PC-3 (cell line): ENCODE data around the gene SLC15A3. TPM values are rescaled to one million over a fixed set of nuclear protein-coding genes. Genes with fewer than 3 reads are reported as not detected.
"Not testable (repeated sequence)": the region's sequence is repeated elsewhere in the genome, so short reads cannot be mapped to it uniquely, and the experiment has no call there.

Experiments used
- ATAC-seq: fragments of 200-7000 bp; cut with Tn5 transposase; 2 replicates; pipeline ENCODE4 v1.9.1; 2020; ENCODE audit warnings: mild to moderate bottlenecking, moderate library complexity
- BruUV-seq: library from RNA; stranded (reverse); fragments of 400-500 nt; replicated peaks from 2 replicates; lab custom pipeline; 2021; lab: Mats Ljungman, UMichigan
- CTCF ChIA-PET: fragments of 300-600 bp; sonication (Branson Sonifier 250); formaldehyde crosslinking; loops from one replicate; lab custom pipeline; 2022; ENCODE audit warnings: antibody characterized with exemption; lab: Charles Lee
- POLR2A ChIA-PET: fragments of 300-600 bp; sonication (Branson Sonifier 250); formaldehyde crosslinking; loops from one replicate; lab custom pipeline; 2022; ENCODE audit warnings: antibody characterized with exemption; ENCODE audit not compliant: unreplicated experiment; lab: Charles Lee
- DNase-seq: peaks from one replicate; pipeline ENCODE4 v3.0.0-alpha.2; 2015
- H2AFZ ChIP-seq: fragments of 300-600 bp; sonication (generic); 2 replicates; pipeline ENCODE4 v1.6.0; 2016; ENCODE audit warnings: antibody characterized with exemption, low read length
- H3F3A ChIP-seq: fragments of 300-600 bp; sonication (generic); one replicate; pipeline ENCODE4 v1.6.0; 2017; ENCODE audit warnings: antibody characterized with exemption, low read length, control low read depth, mild to moderate bottlenecking; ENCODE audit not compliant: unreplicated experiment
- H3K27ac ChIP-seq: fragments of 300-600 bp; sonication (generic); 2 replicates; pipeline ENCODE4 v1.5.1; 2016; ENCODE audit warnings: mild to moderate bottlenecking, low read length
- H3K27me3 ChIP-seq: fragments of 300-600 bp; sonication (generic); 2 replicates; pipeline ENCODE4 v1.6.1; 2016; ENCODE audit warnings: low read length, mixed read lengths
- H3K36me3 ChIP-seq: fragments of 300-600 bp; sonication (generic); 2 replicates; pipeline ENCODE4 v1.6.1; 2016; ENCODE audit warnings: low read depth, mixed run types, low read length, mixed read lengths
- H3K4me1 ChIP-seq: fragments of 300-600 bp; sonication (generic); 2 replicates; pipeline ENCODE4 v1.5.1; 2016; ENCODE audit warnings: low read length; ENCODE audit not compliant: insufficient read depth
- H3K4me2 ChIP-seq: fragments of 300-600 bp; sonication (generic); 2 replicates; pipeline ENCODE4 v1.6.0; 2016; ENCODE audit warnings: low read length
- H3K4me3 ChIP-seq: fragments of 300-600 bp; sonication (generic); 2 replicates; pipeline ENCODE4 v1.5.1; 2016; ENCODE audit warnings: mild to moderate bottlenecking, low read length, mixed read lengths
- H3K79me2 ChIP-seq: fragments of 300-600 bp; sonication (generic); 2 replicates; pipeline ENCODE4 v1.6.1; 2017; ENCODE audit warnings: low read length, mixed read lengths
- H3K9ac ChIP-seq: fragments of 300-600 bp; sonication (generic); 2 replicates; pipeline ENCODE4 v1.6.0; 2016; ENCODE audit warnings: mild to moderate bottlenecking, low read length
- H3K9me2 ChIP-seq: fragments of 300-600 bp; sonication (generic); replicated peaks from 2 replicates; pipeline ENCODE4 v1.6.1; 2016; ENCODE audit warnings: mixed run types, low read length, mixed read lengths
- H3K9me3 ChIP-seq: fragments of 300-600 bp; sonication (generic); 2 replicates; pipeline ENCODE4 v1.6.1; 2016; ENCODE audit warnings: low read length, mixed read lengths
- H4K20me1 ChIP-seq: fragments of 300-600 bp; sonication (generic); 2 replicates; pipeline ENCODE4 v1.6.1; 2016; ENCODE audit warnings: low read length, mixed read lengths
- EZH2 ChIP-seq: fragments of 300-600 bp; sonication (generic); IDR thresholded peaks from one replicate; pipeline ENCODE4 v1.6.1; 2017; ENCODE audit warnings: antibody characterized with exemption, mild to moderate bottlenecking, low read length; ENCODE audit not compliant: unreplicated experiment
- EZH2phosphoT487 ChIP-seq: fragments of 300-600 bp; sonication (generic); IDR thresholded peaks from 2 replicates; pipeline ENCODE4 v1.6.1; 2018; ENCODE audit warnings: mild to moderate bottlenecking, antibody characterized with exemption, low read length, borderline replicate concordance
- intact Hi-C: fragments of 100-400 bp; cut with micrococcal nuclease; formaldehyde crosslinking; loops from 2 replicates; pipeline ENCODE4 v1.9.0; 2023
- total RNA-seq: library from RNA; depleted of rRNA; stranded (reverse); fragments of >200 nt; gene quantifications from 2 replicates; pipeline ENCODE4 v1.2.3, GENCODE V29; 2014
- TF ChIP-seq, protein P1 (sequence below): fragments of 300-600 bp; sonication (generic); conservative IDR thresholded peaks from 2 replicates; pipeline ENCODE4 v1.5.1; 2017; ENCODE audit warnings: antibody characterized with exemption, low read depth, mild to moderate bottlenecking, low read length

Gene SLC15A3
- total RNA-seq, 1 experiment from 2014 or later, result not detected

- no peaks in the 10 kb centered on the region; the same call in 1 of the 2 replicates for H3K36me3 ChIP-seq
- H3K4me2 ChIP-seq, result no peak overlapping the region
- peaks cover 7% of the 10 kb centered on the region for H3F3A ChIP-seq
- no peak for ATAC-seq
- intact Hi-C loops, result no loop called here
- H4K20me1 ChIP-seq, result no peaks in the 10 kb centered on the region
- ChIA-PET POLR2A (no interaction called here), CTCF (interaction anchor here (1.9 kb wide), 1 partner anchor 13 kb away, joined by 13 read pairs; no protein-coding TSS in a partner anchor)
- TF ChIP-seq EZH2phosphoT487, result no peak
- TF ChIP-seq, protein P1, sequence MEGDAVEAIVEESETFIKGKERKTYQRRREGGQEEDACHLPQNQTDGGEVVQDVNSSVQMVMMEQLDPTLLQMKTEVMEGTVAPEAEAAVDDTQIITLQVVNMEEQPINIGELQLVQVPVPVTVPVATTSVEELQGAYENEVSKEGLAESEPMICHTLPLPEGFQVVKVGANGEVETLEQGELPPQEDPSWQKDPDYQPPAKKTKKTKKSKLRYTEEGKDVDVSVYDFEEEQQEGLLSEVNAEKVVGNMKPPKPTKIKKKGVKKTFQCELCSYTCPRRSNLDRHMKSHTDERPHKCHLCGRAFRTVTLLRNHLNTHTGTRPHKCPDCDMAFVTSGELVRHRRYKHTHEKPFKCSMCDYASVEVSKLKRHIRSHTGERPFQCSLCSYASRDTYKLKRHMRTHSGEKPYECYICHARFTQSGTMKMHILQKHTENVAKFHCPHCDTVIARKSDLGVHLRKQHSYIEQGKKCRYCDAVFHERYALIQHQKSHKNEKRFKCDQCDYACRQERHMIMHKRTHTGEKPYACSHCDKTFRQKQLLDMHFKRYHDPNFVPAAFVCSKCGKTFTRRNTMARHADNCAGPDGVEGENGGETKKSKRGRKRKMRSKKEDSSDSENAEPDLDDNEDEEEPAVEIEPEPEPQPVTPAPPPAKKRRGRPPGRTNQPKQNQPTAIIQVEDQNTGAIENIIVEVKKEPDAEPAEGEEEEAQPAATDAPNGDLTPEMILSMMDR, result no peak
- no peak for TF ChIP-seq EZH2
- no peaks in the 10 kb centered on the region for H3K9me3 ChIP-seq
- no TSS peak for BruUV-seq
- no peaks in the 10 kb centered on the region for H3K9me2 ChIP-seq
- no peak overlapping the region for H3K9ac ChIP-seq
- H3K27ac ChIP-seq, result no peak overlapping the region
- no peak overlapping the region for H3K4me3 ChIP-seq
- H3K4me1 ChIP-seq, result peaks cover 23% of the 10 kb centered on the region
- peaks cover 34% of the 10 kb centered on the region for H3K79me2 ChIP-seq
- H2AFZ ChIP-seq, result no peak overlapping the region
- no peaks in the 10 kb centered on the region for H3K27me3 ChIP-seq
- DNase-seq, result no peak
These were observed 39.6 kb downstream of the SLC15A3 start for GRCh38 chr11:60912223-60912850.

DNA sequence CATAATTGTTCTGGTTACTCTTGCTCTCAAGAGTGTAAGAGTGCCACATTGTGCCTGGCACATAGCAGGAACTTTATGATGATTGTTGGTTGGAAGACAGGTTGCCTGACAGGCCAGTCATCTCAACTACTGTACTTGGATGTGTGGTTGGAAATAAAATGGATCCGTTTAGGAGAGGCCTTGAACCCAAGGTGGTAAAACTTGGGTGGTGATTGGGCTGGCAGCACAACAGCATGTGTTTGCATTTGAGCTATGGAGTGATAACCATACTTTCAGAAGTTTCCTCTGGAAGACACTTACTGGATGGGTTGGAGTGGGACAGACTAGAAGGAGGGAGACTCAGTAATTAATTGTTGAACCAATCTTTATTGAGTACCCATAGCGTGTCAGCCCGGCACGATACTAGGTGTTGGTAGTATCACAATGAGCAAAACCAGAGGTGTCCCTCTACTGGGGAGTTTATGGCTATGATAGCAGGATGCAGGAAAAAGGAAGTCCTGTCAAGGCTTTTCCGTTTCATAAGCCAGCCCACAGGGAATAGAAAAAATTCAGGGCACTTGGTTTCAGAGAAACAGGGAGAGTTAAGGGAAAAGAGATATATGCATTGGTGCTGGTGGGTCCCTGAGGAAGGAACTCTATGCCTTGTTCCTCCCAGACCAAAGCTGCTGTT is 41.1 kb downstream of the SLC15A3 start:
- H4K20me1 ChIP-seq, result no peaks in the 10 kb centered on the region
- BruUV-seq, result no TSS peak
- no peak for ATAC-seq
- intact Hi-C loops, result no loop called here
- H3K9me3 ChIP-seq, result no peaks in the 10 kb centered on the region
- H3K79me2 ChIP-seq, result peaks cover 24% of the 10 kb centered on the region
- no peak overlapping the region for H3K4me3 ChIP-seq
- H3K9me2 ChIP-seq, result no peaks in the 10 kb centered on the region
- no peak for DNase-seq
- no peak overlapping the region for H2AFZ ChIP-seq
- H3F3A ChIP-seq, result peaks cover 7% of the 10 kb centered on the region
- ChIA-PET POLR2A (interaction anchor here (0.7 kb wide), 1 partner anchor 79 kb away, joined by 3 read pairs; no protein-coding TSS in a partner anchor), CTCF (no interaction called here)
- TF ChIP-seq, protein P1, result no peak
- TF ChIP-seq EZH2phosphoT487, result no peak
- no peak for TF ChIP-seq EZH2
- H3K27me3 ChIP-seq, result no peaks in the 10 kb centered on the region
- H3K36me3 ChIP-seq, result no peaks in the 10 kb centered on the region
- no peak overlapping the region for H3K9ac ChIP-seq
- H3K4me1 ChIP-seq, result peaks cover 16% of the 10 kb centered on the region
- no peak overlapping the region for H3K4me2 ChIP-seq
- H3K27ac ChIP-seq, result no peak overlapping the region

DNA sequence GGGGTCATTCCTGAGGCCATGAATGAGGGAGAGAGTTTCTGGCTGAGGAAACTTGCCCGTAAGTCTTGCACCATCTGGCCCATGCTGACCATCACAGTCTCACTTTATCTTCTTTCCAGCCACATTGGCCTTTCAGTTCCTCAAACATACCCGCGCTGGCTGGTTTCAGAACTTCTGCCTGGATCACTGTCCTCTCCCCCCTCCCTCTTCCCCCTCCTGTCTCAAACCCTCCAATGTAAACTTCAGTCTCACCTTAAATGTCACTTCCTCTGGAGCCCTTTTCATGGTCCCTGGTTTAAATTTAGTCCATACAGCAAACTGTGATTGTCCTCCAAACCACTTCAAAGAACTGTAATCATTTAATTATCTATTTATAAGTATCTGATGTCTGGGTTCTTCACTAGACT is 41.7 kb downstream of the SLC15A3 start:
- no peak overlapping the region for H2AFZ ChIP-seq
- intact Hi-C loops, result no loop called here
- BruUV-seq, result no TSS peak
- peaks cover 14% of the 10 kb centered on the region for H3K4me1 ChIP-seq
- no peak overlapping the region for H3K9ac ChIP-seq
- ChIA-PET CTCF (no interaction called here), POLR2A (interaction anchor here (0.7 kb wide), 1 partner anchor 79 kb away, joined by 3 read pairs; no protein-coding TSS in a partner anchor)
- no peak for DNase-seq
- ATAC-seq, result no peak
- H3K4me3 ChIP-seq, result no peak overlapping the region
- H3K36me3 ChIP-seq, result no peaks in the 10 kb centered on the region
- H4K20me1 ChIP-seq, result peaks cover 3% of the 10 kb centered on the region
- H3K27ac ChIP-seq, result no peak overlapping the region
- TF ChIP-seq EZH2 (no peak), EZH2phosphoT487 (no peak)
- TF ChIP-seq, protein P1, result no peak
- H3K9me3 ChIP-seq, result no peaks in the 10 kb centered on the region
- H3K9me2 ChIP-seq, result no peaks in the 10 kb centered on the region
- peaks cover 7% of the 10 kb centered on the region for H3F3A ChIP-seq
- H3K79me2 ChIP-seq, result peaks cover 26% of the 10 kb centered on the region
- no peak overlapping the region for H3K4me2 ChIP-seq
- H3K27me3 ChIP-seq, result no peaks in the 10 kb centered on the region

DNA sequence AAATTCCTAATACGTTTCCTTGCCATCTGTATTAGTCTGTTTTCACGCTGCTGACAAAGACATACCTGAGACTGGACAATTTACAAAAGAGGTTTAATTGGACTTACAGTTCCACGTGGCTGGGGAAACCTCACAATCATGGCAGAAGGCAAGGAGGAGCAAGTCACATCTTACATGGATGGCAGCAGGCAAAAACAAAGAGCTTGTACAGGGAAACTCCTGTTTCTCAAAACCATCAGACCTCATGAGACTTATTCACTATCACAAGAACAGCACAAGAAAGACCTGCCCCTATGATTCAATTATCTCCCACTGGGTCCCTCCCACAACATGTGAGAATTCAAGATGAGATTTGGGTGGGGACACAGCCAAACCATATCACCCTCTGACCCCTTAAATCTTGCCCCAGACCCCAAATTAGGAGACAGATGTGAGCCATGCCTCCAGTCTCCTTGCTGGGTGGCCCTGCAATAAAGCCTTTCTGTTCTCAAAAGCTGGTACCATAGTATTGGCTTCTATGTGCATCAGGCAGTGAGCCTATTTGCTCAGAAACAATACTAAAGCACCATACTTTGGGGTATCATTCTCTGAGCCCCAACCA is 42.2 kb downstream of the SLC15A3 start:
- H3K4me3 ChIP-seq, H4K20me1 ChIP-seq, H3K36me3 ChIP-seq, CTCF ChIA-PET, POLR2A ChIA-PET, H3K27me3 ChIP-seq, H2AFZ ChIP-seq, H3K9me2 ChIP-seq, DNase-seq, intact Hi-C loops, H3F3A ChIP-seq, ATAC-seq, H3K9me3 ChIP-seq, BruUV-seq, H3K9ac ChIP-seq, H3K4me2 ChIP-seq, H3K27ac ChIP-seq: not testable (repeated sequence)
- H3K4me1 ChIP-seq, result peaks cover 16% of the 10 kb centered on the region
- H3K79me2 ChIP-seq, result peaks cover 26% of the 10 kb centered on the region
